Small intestine (tissue), 7 donors: ENCODE data around the gene ACTN2. TPM values are rescaled to one million over a fixed set of nuclear protein-coding genes. Genes with fewer than 3 reads are reported as not detected.

ENCODE experiments used
- DNase-seq, 2 donors: peaks; one replicate each; pipeline versions ENCODE4 v3.0.0 to v3.0.0-alpha.2; 2013
- FAIRE-seq: peaks from 2 replicates; lab custom pipeline; 2012; peaks lifted over from hg19 to GRCh38; lab: Jason Lieb, UNC
- H3K27ac ChIP-seq, 3 donors: one replicate each; pipeline ENCODE4 v1.5.1; 2013; ENCODE audit warnings: low read length in 2 of 3, mild to moderate bottlenecking in 2 of 3, control low read depth in 1 of 3, inconsistent platforms in 1 of 3, low read depth in 1 of 3, moderate library complexity in 1 of 3
- H3K27me3 ChIP-seq, 3 donors: one replicate each; pipeline ENCODE4 v1.6.1; 2013; ENCODE audit warnings: low read length in 3 of 3, inconsistent platforms in 1 of 3; ENCODE audit not compliant: control insufficient read depth in 3 of 3, insufficient read depth in 3 of 3
- H3K36me3 ChIP-seq, 3 donors: one replicate each; pipeline ENCODE4 v1.6.1; 2013; ENCODE audit warnings: low read length in 3 of 3, inconsistent platforms in 1 of 3, low read depth in 1 of 3, mild to moderate bottlenecking in 1 of 3, moderate library complexity in 1 of 3; ENCODE audit not compliant: control insufficient read depth in 3 of 3, insufficient read depth in 2 of 3
- H3K4me1 ChIP-seq, 3 donors: one replicate each; pipeline ENCODE4 v1.6.1; 2013; ENCODE audit warnings: low read length in 2 of 3, inconsistent platforms in 1 of 3, low read depth in 1 of 3, mild to moderate bottlenecking in 1 of 3, moderate library complexity in 1 of 3; ENCODE audit not compliant: control insufficient read depth in 3 of 3, insufficient read depth in 2 of 3
- H3K4me3 ChIP-seq, 3 donors: one replicate each; pipeline ENCODE4 v1.5.1; 2013; ENCODE audit warnings: low read length in 3 of 3, control low read depth in 1 of 3, inconsistent platforms in 1 of 3, low read depth in 1 of 3, mild to moderate bottlenecking in 1 of 3, moderate library complexity in 1 of 3
- H3K9me3 ChIP-seq, 2 donors: one replicate each; pipeline ENCODE4 v1.6.1; 2013; ENCODE audit warnings: low read depth in 1 of 2, low read length in 1 of 2; ENCODE audit not compliant: control insufficient read depth in 2 of 2, insufficient read depth in 1 of 2
- WGBS, 3 donors: extraction: QIAGEN DNeasy Blood & Tissue Kit; methylation state at CpG; one replicate each; pipeline ENCODE4 v1.1.7; 2013; 5-methylcytosine and 5-hydroxymethylcytosine counted together
- polyA plus RNA-seq, 4 donors: library from polyadenylated mRNA; stranded (reverse) in 3 of 4; unstranded in 1 of 4; fragments of 200-250 nt in 3 of 4; fragments of 120-200 nt in 1 of 4; gene quantifications; one replicate each; pipeline versions ENCODE4 v1.2.1 to v1.2.3, GENCODE V29; 2013
- donor health status: healthy with polysubstance abuse.
- donor health status: control.
- donor health status: control.
- donor health status: Bipolar disorder and iron deficiency.
- donor health status: healthy.

The ACTN2 gene
- polyA plus RNA-seq, 4 donors = 0.19 to 12.2 (median 2.9) TPM

GRCh38 chr1:236774926-236775325 is 88.6 kb downstream of the ACTN2 start:
- no peaks in the 10 kb centered on the region for H3K36me3 ChIP-seq
- no peak overlapping the region for H3K4me3 ChIP-seq
- no peak overlapping the region for H3K27ac ChIP-seq
- H3K27me3 ChIP-seq = no peaks in the 10 kb centered on the region
- H3K9me3 ChIP-seq = peaks cover 0 to 11% of the 10 kb centered on the region in 2 donors
- DNase-seq (peak in 1 of 2 donors; percentile 20), FAIRE-seq (no peak)
- no peaks in the 10 kb centered on the region for H3K4me1 ChIP-seq
- 38 to 52% (median 48%) methylated on average over 3 of the region's 3 CpGs for WGBS, 3 donors

GRCh38 chr1:236779312-236779711 is 93.0 kb downstream of the ACTN2 start:
- no peak overlapping the region for H3K4me3 ChIP-seq
- 82 to 91% (median 83%) methylated on average over 2 of the region's 2 CpGs for WGBS, 3 donors
- H3K9me3 ChIP-seq = peaks cover 0 to 11% of the 10 kb centered on the region in 2 donors
- H3K27me3 ChIP-seq = no peaks in the 10 kb centered on the region
- no peak for DNase-seq
- no peak overlapping the region for H3K27ac ChIP-seq
- H3K36me3 ChIP-seq = no peaks in the 10 kb centered on the region
- FAIRE-seq = no peak
- no peaks in the 10 kb centered on the region for H3K4me1 ChIP-seq

- H3K36me3 ChIP-seq = no peaks in the 10 kb centered on the region
- no peak for DNase-seq
- H3K4me3 ChIP-seq = no peak overlapping the region
- H3K9me3 ChIP-seq = no peaks in the 10 kb centered on the region
- H3K27ac ChIP-seq = no peak overlapping the region
- no peaks in the 10 kb centered on the region for H3K27me3 ChIP-seq
- WGBS, 3 donors = 33 to 87% (median 67%) methylated on average over 1 to 2 of the region's 2 CpGs
- H3K4me1 ChIP-seq = no peaks in the 10 kb centered on the region
- no peak for FAIRE-seq
Measured at GRCh38 chr1:236785477-236785876, 99.2 kb downstream of the ACTN2 start.

- Histone ChIP-seq H3K9me3 (no peaks in the 10 kb centered on the region), H3K4me1 (no peaks in the 10 kb centered on the region), H3K27ac (no peak overlapping the region), H3K4me3 (no peak overlapping the region), H3K27me3 (no peaks in the 10 kb centered on the region), H3K36me3 (no peaks in the 10 kb centered on the region)
- no peak for DNase-seq
- no peak for FAIRE-seq
- 93 to 97% (median 96%) methylated on average over 16 of the region's 16 CpGs for WGBS, 3 donors
Measured at GRCh38 chr1:236786453-236786852, 100.2 kb downstream of the ACTN2 start.

GRCh38 chr1:236794585-236795034 is 108.3 kb downstream of the ACTN2 start:
- H3K27me3 ChIP-seq = no peaks in the 10 kb centered on the region
- H3K27ac ChIP-seq = peak overlapping the region in 2 of 3 donors; percentile 39 to 66
- WGBS, 3 donors = 6 to 12% (median 7%) methylated on average over 11 of the region's 11 CpGs
- FAIRE-seq (no peak), DNase-seq (no peak)
- H3K9me3 ChIP-seq = no peaks in the 10 kb centered on the region
- no peaks in the 10 kb centered on the region for H3K36me3 ChIP-seq
- H3K4me1 ChIP-seq = peaks cover 0 to 5% (median 2%) of the 10 kb centered on the region in 3 donors
- peak overlapping the region in 2 of 3 donors; percentile 79 to 96 for H3K4me3 ChIP-seq

- 0% methylated on average over 61 to 67 of the region's 67 CpGs for WGBS, 3 donors
- H3K27ac ChIP-seq = peak within 1 kb of the TSS; percentile 82 to 99 (median 94)
- H3K27me3 ChIP-seq = no peaks in the 10 kb centered on the region
- peaks cover 0 to 5% (median 2%) of the 10 kb centered on the region in 3 donors for H3K4me1 ChIP-seq
- H3K9me3 ChIP-seq = no peaks in the 10 kb centered on the region
- DNase-seq (peak; percentile 98 to 99), FAIRE-seq (no peak)
- H3K36me3 ChIP-seq = no peaks in the 10 kb centered on the region
- H3K4me3 ChIP-seq = peak within 1 kb of the TSS; percentile 70 to 96 (median 79)
Measured at GRCh38 chr1:236795035-236795756, 108.9 kb downstream of the ACTN2 start, which contains the start of gene MTR. Gene MTR (plus strand): TSS chr1:236795292. CDS start chr1:236795704, 412 bp downstream.

GRCh38 chr1:236795757-236796667 is 109.7 kb downstream of the ACTN2 start:
- 0 to 2% (median 1%) methylated on average over 41 of the region's 41 CpGs for WGBS, 3 donors
- Histone ChIP-seq H3K4me1 (peaks cover 0 to 5% (median 2%) of the 10 kb centered on the region in 3 donors), H3K27ac (peak overlapping the region; percentile 82 to 99 (median 94)), H3K4me3 (peak overlapping the region; percentile 70 to 96 (median 79)), H3K9me3 (no peaks in the 10 kb centered on the region), H3K36me3 (no peaks in the 10 kb centered on the region), H3K27me3 (no peaks in the 10 kb centered on the region)
- no peak for FAIRE-seq
- DNase-seq = peak in 1 of 2 donors; percentile 51

GRCh38 chr1:236799001-236799400 is 112.7 kb downstream of the ACTN2 start:
- H3K4me1 ChIP-seq = peaks cover 0 to 5% (median 2%) of the 10 kb centered on the region in 3 donors
- peaks cover 0 to 3% (median 0%) of the 10 kb centered on the region in 3 donors for H3K36me3 ChIP-seq
- H3K9me3 ChIP-seq = no peaks in the 10 kb centered on the region
- WGBS, 3 donors = 96 to 97% (median 97%) methylated on average over 5 of the region's 5 CpGs
- H3K27ac ChIP-seq = no peak overlapping the region
- no peak overlapping the region for H3K4me3 ChIP-seq
- DNase-seq (no peak), FAIRE-seq (no peak)
- no peaks in the 10 kb centered on the region for H3K27me3 ChIP-seq
